ENCODE measurements around the gene PLCB2.
A peak's percentile ranks its signal among the peaks of the same experiment; 100 is the strongest.

Gene PLCB2

DNA sequence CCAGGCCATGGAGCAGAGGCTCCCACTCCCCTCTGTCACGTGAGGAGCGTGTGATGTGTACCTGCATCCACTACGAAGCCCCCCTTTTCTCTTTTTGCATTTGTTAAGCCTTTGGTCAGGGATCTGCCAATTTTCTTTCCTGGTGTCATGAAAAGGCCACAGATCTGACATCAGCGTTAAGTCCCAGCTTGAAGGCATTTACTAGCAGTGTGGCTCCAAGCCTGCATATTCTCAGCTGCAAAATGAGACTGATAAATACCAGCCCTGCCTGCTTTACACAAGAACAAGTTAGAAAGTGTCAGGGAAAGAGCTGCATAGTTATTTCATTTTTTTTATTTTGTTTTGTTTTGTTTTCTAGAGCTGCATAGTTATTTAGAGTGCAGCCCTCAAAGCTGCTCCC, 22.6 kb downstream of the PLCB2 start:
- DNase-seq (ENCODE audit: low read depth in 2 of 2), result no peak

- DNase-seq (ENCODE audit: low read depth in 2 of 2), result no peak
Observed at GRCh38 chr15:40283615-40284300, 24.0 kb downstream of the PLCB2 start.

DNA sequence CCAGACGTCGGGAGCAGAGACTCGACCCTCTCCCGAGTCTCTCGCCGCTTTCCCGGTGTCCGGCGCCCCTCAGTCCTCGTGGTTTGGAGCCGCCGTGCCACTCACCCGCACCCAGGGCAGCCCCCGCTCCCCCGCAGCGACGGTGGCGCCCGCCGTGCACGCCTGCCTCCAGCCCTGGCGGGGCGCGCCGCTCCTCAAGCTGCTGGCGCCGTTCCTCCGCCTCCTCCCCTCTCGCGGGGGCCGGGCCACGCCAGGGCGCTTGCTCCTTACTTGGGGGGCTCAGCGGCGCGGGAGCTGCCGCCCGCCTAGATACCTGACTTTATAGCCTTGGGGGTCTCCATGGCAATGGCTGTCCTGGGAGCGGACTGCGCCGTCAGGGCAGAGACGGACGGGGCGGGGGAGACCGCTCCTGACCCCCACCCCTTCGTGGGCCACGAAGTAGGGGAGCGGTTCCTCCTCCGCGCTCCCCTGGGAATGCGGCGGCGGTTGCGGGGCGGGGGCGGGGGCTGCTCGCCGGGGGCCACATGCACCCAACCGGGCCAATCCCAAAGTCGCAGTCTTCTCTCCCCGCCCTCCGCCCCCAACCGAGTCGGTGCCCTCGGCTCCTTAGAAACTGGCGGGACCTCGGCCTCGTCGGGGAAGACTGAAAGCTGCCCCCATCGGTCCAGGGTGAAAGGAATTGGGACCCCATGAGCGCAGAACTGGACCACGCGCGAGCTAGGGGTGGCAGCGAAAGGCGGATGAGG, 24.7 kb downstream of the PLCB2 start, which contains the start of gene ANKRD63:
Gene ANKRD63, minus strand, starts transcription at position 196 of the 746 bp plus-strand sequence. CDS start 478 bp downstream, outside the sequence.
- no peak for DNase-seq (ENCODE audit: low read depth in 2 of 2)

DNA sequence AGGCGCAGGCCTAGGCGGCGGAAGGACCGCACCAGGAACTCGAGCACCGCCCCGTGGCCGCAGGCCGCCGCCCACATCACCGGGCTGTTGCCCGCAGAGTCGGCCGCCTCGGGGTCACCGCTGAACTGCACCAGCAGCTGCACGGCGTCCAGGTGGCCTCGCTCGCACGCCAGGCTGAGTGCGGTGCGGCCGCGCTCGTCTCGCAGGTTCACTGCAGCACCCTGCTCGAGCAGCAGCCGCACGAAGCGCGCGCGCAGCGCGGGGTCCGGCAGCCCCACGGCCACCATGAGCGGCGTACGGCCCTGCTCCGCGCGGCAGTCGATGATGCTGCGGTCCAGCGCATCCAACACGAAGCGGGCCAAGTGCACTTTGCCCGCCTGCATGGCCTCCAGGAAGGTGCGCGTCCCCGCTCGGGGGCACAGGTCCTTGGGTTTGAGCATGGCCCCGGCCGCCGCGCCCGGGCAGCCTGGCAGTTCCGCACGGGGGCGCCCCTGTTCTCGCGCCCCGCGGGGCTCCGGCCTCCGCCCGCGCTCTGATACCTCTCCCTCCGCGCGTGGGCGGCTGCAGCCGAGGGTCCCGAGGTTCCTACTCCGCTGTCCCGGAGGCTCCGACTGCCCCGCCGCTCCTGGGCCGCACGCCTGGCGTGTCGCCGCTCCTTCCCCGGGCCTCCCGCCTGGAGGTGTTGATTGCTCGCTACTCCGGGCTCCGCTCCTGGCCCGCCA, 25.4 kb downstream of the PLCB2 start:
- DNase-seq (ENCODE audit: low read depth in 2 of 2), result no peak

GRCh38 chr15:40281801-40282146, 26.0 kb downstream of the PLCB2 start:
- no peak for DNase-seq (ENCODE audit: low read depth in 2 of 2)

GRCh38 chr15:40281057-40281800, 26.5 kb downstream of the PLCB2 start:
- no peak for DNase-seq (ENCODE audit: low read depth in 2 of 2)

DNA sequence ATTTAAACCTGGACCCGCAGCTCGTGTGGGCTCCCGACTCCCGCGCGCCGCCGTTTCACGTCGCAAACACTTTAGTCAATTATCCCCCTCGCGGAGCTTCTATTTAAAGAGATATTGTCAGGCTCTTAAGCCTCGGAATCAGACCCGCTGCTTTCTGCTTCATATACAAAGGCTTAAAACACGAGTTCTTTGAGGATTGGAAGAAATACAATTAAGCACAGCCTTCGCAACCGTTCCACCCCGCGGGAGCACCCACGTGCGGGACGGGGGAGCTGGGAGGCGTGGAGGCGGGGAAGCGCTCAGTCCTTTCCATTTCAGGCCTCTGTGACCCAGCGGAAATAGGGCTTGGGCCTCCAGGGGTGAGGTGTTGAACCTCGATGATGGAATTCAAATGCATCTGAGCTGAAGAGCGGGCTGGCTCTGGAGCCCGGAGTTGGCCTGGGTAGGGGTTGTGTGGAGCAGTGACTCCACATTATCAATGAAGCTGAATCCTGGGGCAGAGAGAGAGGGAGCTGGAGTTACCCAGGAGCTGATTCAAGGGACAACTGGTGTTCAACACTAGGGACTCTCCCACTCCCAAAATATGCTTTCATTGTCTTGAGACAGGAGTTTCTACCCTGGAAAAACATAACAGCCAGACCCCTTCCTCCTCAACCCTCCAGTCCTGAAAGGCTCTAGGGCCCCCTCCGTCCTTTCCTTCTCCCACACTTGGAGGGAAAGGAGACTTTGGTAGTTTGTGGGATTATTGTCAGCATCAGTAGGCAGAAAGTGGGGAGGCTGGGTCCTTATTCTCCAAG, 27.3 kb downstream of the PLCB2 start:
- no peak for DNase-seq (ENCODE audit: low read depth in 2 of 2)

- DNase-seq (ENCODE audit: low read depth in 2 of 2), result peak; percentile 51 to 60
Observed at GRCh38 chr15:40279437-40280141, 28.1 kb downstream of the PLCB2 start.

- no peak for DNase-seq (ENCODE audit: low read depth in 2 of 2)
Observed at GRCh38 chr15:40278026-40278425, 29.7 kb downstream of the PLCB2 start.

- no peak for DNase-seq (ENCODE audit: low read depth in 2 of 2)
Observed at GRCh38 chr15:40277471-40277870, 30.3 kb downstream of the PLCB2 start.

- no peak for DNase-seq (ENCODE audit: low read depth in 2 of 2)
Observed at GRCh38 chr15:40276927-40277326, 30.8 kb downstream of the PLCB2 start.

- DNase-seq (ENCODE audit: low read depth in 2 of 2), result no peak
Observed at GRCh38 chr15:40275954-40276353, 31.8 kb downstream of the PLCB2 start.

- no peak for DNase-seq (ENCODE audit: low read depth in 2 of 2)
Observed at GRCh38 chr15:40275523-40275922, 32.2 kb downstream of the PLCB2 start.

GRCh38 chr15:40274350-40275274, 33.1 kb downstream of the PLCB2 start:
- DNase-seq (ENCODE audit: low read depth in 2 of 2), result peak; percentile 76 to 84

DNA sequence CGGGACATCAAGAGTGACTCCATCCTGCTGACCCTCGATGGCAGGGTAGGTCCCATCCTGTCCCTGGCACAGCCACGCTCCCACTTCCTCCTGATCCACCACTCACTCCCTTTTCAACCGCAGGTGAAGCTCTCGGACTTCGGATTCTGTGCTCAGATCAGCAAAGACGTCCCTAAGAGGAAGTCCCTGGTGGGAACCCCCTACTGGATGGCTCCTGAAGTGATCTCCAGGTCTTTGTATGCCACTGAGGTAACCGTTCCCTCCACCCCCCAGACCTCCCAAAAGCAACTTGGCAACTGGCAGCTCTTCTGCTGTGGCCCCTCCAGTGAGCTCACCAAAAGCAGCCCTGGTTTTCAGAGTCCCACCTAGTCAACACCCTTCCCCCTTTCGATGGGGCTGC, 34.3 kb downstream of the PLCB2 start:
- no peak for DNase-seq (ENCODE audit: low read depth in 2 of 2)

GRCh38 chr15:40272485-40273056, 35.2 kb downstream of the PLCB2 start:
- no peak for DNase-seq (ENCODE audit: low read depth in 2 of 2)

- DNase-seq (ENCODE audit: low read depth in 2 of 2), result no peak
Observed at GRCh38 chr15:40271685-40272484, 35.9 kb downstream of the PLCB2 start.

Measured in stimulated activated CD8-positive, alpha-beta memory T cell treated with anti-CD3 and anti-CD28 coated beads, Interleukin-7, amount 100 ng/mL, for 1 hour (primary cell).